ENCODE measurements around the gene PCSK5.
"Not testable (repeated sequence)": the region's sequence is repeated elsewhere in the genome, so short reads cannot be mapped to it uniquely, and the experiment has no call there.

The PCSK5 gene

GRCh38 chr9:76313771-76314170, 423.3 kb downstream of the PCSK5 start:
- no peak for DNase-seq (ENCODE audit: low read depth)

- no peak for DNase-seq (ENCODE audit: low read depth)
Measured at GRCh38 chr9:76314321-76314720, 423.8 kb downstream of the PCSK5 start.

- DNase-seq (ENCODE audit: low read depth): no peak
Measured at GRCh38 chr9:76316069-76316468, 425.6 kb downstream of the PCSK5 start.

GRCh38 chr9:76319466-76319865, 429.0 kb downstream of the PCSK5 start:
- DNase-seq (ENCODE audit: low read depth): not testable (repeated sequence)

DNA sequence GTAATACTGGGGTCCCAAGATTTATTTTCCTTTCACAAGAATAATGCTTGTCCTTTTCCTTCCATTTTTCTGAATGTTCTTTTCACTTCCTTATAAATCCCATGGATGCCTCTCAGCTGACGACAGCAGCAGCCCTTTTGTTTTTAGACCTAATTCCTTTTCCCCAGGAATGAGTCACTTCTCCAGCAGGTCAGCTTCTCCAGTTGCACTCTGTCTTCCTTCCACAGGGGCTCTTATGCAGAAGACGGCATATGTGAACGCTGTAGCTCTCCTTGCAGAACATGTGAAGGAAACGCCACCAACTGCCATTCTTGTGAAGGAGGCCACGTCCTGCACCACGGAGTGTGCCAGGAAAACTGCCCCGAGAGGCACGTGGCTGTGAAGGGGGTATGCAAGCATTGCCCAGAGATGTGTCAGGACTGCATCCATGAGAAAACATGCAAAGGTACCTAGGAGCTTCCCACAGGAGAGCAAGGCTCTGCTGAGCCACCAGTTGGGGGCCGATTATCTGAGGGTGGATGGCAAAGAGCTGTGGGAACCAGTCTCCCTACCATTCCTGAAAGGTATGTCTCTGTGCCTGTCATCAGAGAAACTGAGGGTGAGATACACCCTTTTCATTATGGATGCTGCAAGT, 430.8 kb downstream of the PCSK5 start:
- peak; percentile 76 for DNase-seq (ENCODE audit: low read depth)

GRCh38 chr9:76322810-76323209, 432.3 kb downstream of the PCSK5 start:
- peak; percentile 7 for DNase-seq (ENCODE audit: low read depth)

DNA sequence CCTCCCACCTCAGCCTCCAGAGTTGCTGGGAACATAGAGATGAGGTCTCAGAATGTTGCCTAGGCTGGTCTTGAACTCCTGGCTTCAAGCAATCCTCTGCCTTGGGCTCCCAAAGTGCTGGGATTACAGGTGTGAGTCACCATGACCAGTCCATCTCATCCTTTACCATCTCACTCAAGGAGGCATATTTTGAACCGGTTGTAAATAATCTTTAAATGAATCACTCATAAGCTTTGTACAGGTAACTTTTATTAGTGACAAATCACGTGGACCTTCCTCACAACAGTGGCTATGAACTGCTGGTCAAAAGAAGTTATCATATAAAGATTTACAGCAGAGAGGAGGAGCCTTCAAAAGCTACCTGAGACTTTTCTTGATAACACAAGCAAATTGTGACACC, 433.0 kb downstream of the PCSK5 start:
- DNase-seq (ENCODE audit: low read depth): no peak

GRCh38 chr9:76324030-76324429, 433.6 kb downstream of the PCSK5 start:
- DNase-seq (ENCODE audit: low read depth): not testable (repeated sequence)

- DNase-seq (ENCODE audit: low read depth): no peak
Measured at GRCh38 chr9:76330034-76330433, 439.6 kb downstream of the PCSK5 start.

GRCh38 chr9:76333388-76333787, 442.9 kb downstream of the PCSK5 start:
- no peak for DNase-seq (ENCODE audit: low read depth)

GRCh38 chr9:76333964-76334363, 443.5 kb downstream of the PCSK5 start:
- DNase-seq (ENCODE audit: low read depth): no peak

- no peak for DNase-seq (ENCODE audit: low read depth)
Measured at GRCh38 chr9:76336027-76336426, 445.6 kb downstream of the PCSK5 start.

GRCh38 chr9:76338418-76338817, 447.9 kb downstream of the PCSK5 start:
- DNase-seq (ENCODE audit: low read depth): no peak

GRCh38 chr9:76341616-76342015, 451.1 kb downstream of the PCSK5 start:
- no peak for DNase-seq (ENCODE audit: low read depth)

GRCh38 chr9:76342201-76342600, 451.7 kb downstream of the PCSK5 start:
- no peak for DNase-seq (ENCODE audit: low read depth)

DNA sequence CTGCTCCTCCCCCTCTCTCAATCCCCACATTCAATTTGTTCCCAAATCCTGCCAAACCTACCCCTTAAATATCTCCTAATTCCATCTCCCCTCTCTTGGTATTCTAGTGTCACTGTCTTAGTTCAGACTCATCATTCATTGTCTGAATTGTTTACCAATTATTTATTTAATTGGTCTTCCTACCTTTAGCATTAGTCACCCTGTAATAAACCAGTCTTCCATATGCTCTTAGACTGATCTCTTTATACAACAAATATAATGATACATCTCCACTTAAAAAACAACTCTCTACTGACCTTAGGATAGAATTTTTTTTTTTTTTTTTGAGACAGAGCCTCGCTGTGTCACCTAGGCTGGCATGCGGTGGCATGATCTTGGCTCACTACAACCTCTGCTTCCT, 452.4 kb downstream of the PCSK5 start:
- DNase-seq (ENCODE audit: low read depth): no peak

DNA sequence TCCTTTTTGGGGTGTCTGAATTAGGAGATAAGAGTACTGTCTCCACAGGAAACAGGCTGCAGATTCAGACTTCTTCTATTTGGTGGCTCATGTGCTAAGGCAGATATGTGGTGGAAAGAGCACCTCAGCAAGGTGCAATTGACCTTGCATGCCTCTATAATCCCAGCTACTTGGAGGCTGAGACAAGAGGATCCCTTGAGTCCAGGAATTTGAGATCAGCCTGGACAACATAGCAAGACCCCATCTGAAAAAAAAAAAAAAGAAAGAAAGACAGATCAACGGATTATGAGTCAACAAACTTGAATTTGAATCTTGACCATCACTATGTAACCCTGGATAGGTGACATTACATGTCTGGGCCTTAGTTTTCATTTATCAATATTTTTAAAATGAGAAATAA, 459.4 kb downstream of the PCSK5 start:
- DNase-seq (ENCODE audit: low read depth): no peak

DNA sequence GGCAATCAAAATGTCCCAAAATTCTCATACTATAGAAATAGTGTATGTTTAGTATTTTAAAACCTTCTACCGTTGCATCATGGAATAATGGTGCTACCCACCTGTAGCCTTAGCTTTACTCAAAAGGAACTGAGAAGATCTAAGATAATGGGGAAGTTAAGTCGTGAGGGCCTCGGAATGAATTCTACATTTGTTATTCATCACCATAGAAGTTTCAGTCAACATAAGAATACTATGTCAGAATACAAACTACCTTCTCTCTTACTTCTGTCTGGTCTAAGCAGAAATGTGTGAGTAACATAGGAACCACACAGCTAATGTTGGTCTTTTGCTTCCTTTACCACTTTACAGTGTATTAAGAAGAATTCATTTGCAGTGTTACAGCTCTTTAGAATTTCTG, 460.5 kb downstream of the PCSK5 start:
- DNase-seq (ENCODE audit: low read depth): no peak

DNA sequence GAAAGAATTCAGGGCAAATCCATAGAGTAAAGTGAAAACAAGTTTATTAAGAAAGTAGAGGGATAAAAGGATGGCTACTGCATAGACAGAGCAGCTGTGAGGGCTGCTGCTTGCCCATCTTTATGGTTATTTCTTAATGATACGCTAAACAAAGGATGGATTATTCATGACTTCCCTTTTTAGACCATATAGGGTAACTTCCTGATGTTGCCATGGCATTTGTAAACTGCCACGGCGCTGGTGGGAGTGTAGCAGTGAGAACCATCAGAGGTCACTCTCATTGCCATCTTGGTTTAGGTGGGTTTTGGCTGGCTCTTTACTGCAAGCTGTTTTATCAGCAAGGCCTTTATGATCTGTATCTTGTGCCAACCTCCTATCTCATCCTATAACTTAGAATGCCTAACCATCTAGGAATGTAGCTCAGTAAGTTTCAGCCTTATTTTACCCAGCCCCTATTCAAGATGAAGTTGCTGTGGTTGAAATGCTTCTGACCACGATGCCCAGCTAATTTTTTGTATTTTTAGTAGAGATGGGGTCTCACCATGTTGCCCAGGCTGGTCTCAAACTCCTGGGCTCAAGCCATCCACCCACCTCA, 461.6 kb downstream of the PCSK5 start:
- no peak for DNase-seq (ENCODE audit: low read depth)

GRCh38 chr9:76353280-76353679, 462.8 kb downstream of the PCSK5 start:
- DNase-seq (ENCODE audit: low read depth): no peak

DNA sequence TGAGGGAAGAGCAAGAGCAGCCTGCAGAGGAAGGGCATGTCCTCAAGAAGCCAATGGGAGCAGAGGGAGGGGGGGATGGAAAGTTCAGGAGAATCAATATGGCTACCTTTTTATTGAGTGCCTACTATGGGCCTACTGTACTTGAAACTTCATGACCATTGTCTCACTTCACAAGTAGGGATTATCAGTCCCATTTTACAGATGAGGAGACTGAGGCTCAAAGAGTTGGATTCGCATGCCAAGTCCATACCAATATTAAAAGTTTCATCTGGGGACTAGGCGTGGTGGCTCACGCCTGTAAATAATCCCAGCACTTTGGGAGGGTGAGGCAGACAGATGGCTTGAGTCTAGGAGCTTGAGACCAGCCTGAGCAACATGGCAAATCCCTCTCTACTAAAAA, 463.7 kb downstream of the PCSK5 start:
- no peak for DNase-seq (ENCODE audit: low read depth)

- DNase-seq (ENCODE audit: low read depth): no peak
Measured at GRCh38 chr9:76355886-76356285, 465.4 kb downstream of the PCSK5 start.

DNA sequence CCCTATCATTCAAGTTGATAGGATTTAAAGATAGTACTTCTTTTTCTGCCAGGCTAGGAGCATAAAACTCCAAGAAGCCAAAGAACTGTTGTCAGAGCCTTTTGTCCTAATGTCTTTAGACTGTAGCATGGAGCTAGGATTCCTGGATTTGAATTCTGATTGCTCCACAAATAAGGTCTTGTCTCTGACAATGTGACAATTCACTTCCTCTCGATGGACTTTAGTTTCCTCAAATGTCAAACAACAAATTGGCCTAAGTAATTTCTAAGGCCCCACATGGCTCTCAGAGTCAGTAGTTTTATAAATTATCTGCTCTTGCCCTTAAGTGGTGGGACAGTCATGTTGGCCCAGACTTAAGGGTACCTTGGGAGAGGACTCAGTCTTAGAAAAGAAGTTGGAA, 467.1 kb downstream of the PCSK5 start:
- DNase-seq (ENCODE audit: low read depth): no peak

DNA sequence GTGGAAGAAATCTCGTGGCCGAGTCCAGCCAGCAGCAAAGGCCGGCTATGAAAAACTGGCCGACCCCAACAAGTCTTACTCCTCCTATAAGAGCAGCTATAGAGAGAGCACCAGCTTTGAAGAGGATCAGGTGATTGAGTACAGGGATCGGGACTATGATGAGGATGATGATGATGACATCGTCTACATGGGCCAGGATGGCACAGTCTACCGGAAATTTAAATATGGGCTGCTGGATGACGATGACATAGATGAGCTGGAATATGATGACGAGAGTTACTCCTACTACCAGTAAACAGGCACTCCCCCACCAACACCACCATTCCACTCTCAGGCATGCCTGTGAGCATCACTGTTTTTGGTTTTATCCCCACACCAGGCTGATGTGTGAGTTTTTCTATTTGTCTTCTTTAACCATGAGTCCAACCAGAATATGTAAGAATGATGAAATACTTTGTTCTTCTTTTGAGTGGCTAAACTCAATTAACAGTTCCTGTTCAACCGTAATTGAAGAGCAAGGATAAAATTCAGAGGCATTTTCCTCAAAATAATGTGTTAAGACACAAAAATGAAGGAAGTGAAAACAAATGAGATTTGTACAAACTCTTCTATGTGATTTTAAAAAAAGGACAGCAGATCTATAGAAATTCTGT, 468.3 kb downstream of the PCSK5 start:
- DNase-seq (ENCODE audit: low read depth): no peak

Data from EH (cell line).